HuH-7 (cell line): ENCODE data around the gene MAP4K2.
A peak's percentile ranks its signal among the peaks of the same experiment; 100 is the strongest.
"Not testable (repeated sequence)": the region's sequence is repeated elsewhere in the genome, so short reads cannot be mapped to it uniquely, and the experiment has no call there.

Source experiments
- DNase-seq: peaks from one replicate; pipeline ENCODE4 v3.0.0; 2011; ENCODE audit warnings: low spot score

MAP4K2 gene

DNA sequence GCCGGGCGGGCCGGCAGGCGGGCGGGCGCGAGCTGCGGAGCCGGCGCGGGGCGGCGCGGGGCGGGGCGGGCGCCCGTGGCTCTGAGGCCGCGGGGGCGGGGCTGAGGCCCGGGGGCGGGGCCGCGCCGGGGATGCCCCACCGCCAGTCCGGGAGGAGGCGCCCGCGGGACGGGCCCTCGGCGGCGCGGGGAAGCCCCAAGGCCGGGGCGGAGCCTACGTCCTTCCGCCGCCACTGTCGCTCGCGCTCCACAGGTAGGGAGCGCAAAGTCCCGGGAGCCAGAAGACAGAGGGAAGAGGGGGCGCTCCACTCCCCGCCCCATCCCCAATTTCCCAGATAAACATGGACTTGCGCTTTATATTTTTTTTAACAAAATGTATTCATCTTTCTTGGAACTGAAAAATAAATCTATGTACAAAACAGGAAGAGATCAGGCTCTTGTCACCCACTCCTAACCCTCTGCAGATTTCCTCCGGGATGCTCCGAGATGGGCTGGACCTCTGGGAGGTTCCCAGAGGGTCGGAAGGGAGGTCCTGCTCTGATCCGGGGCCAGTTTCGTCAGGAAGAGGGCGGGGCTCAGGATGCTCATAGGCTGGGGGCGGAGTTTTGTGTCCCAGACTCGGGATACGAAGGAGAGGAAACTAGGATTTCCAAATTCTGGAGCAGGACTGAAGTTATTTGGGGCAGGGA, at the start of gene MAP4K2:
TSS of gene MAP4K2 (minus strand) at position 57 of the 688 bp plus-strand sequence. CDS start 65 bp downstream, outside the sequence.
- DNase-seq = peak; percentile 75

- DNase-seq = no peak
Measured at GRCh38 chr11:64851831-64852351, 48.9 kb upstream of the MAP4K2 start.

- no peak for DNase-seq
Measured at GRCh38 chr11:64850979-64851567, 48.1 kb upstream of the MAP4K2 start.

DNA sequence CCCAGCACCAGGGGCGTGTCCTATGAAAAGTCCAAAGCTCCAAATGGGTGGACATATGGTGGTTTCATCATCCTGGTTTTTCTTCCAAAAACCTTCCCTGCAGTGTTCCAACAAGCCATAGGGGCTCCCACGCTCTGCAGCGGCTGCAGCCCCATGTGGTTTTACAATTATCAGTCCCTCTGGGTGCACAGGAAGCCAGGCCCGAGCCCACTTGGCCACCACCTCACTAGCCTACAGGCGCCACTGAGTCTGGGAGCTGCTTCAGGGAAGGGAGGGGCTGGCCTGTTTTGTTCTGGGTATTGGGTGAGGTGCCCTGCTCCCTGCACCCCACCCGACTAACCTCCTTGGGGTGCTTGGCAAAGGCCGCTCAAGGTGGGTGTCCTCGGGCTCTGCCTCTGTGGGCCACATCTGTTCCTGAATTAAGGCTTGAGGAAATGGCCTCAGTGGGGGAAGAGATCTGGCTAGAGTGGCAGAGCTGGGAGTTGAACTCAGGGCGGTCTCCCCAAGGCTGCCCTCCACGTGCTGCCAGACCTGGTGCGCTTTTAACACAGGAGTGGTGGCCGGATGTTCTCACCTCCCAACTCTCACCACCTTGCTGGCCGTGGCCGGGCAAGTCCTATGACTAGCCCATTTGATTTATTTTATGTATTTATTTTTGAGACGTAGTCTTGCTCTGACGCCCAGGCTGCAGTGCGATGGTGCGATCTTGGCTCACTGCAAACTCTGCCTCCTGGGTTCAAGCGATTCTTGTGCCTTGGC, 46.8 kb upstream of the MAP4K2 start:
- DNase-seq = no peak

GRCh38 chr11:64848826-64849597, 46.0 kb upstream of the MAP4K2 start:
- DNase-seq = no peak

DNA sequence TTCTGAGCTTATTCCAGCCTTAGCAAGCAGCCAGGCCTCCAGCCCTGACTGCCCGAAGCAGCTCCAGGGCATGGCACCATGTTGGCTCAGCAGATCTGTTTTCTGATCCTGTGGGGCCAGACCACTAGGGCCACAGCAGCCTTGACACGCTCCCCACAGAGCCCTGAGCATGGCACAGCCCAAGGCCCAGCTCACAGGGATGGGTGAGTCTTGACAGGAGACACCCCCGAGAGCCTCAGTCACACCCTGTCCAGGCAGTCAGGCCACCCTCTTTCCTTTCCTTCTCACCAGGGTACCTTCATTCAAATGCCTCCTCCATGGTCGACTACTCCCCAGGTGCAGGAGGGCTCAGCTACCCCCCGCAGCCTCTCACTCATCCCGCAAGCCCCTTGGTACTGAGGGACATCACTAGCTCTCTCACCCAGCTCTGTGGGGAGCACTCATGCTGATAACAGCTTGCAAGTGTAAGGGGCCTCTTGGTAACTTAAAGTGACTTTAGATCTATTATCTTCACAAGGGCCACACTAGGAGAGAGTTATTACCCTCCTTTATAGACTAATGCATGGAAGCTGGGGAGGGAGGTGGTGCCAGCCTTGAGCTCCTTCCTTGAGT, 45.3 kb upstream of the MAP4K2 start:
- DNase-seq = no peak

GRCh38 chr11:64846998-64847666, 44.1 kb upstream of the MAP4K2 start:
- peak; percentile 92 for DNase-seq

DNA sequence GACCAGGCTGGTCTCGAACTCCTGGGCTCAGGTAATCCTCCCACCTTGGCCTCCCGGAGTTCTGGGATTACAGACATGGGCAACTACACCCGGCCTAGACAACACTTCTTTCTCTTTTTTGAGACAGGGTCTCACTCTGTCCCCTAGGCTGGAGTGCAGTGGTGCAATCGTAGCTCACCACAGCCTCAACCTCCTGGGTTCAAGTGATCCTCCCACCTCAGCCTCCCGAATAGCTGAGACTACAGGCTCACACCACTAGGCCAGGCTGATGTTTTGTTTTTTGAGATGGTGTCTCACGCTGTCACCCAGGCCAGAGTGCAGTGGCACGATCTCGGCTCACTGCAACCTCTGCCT, 42.7 kb upstream of the MAP4K2 start:
- DNase-seq = not testable (repeated sequence)

- no peak for DNase-seq
Measured at GRCh38 chr11:64845129-64845775, 42.2 kb upstream of the MAP4K2 start.

GRCh38 chr11:64844330-64845128, 41.5 kb upstream of the MAP4K2 start, which contains the start of gene CDC42BPG:
CDC42BPG (minus strand) TSS chr11:64844653; CDS start chr11:64844569, 84 bp downstream.
- peak; percentile 81 for DNase-seq

- DNase-seq = no peak
Measured at GRCh38 chr11:64843686-64844329, 40.8 kb upstream of the MAP4K2 start.

- no peak for DNase-seq
Measured at GRCh38 chr11:64842851-64843685, 40.1 kb upstream of the MAP4K2 start.

GRCh38 chr11:64842366-64842759, 39.3 kb upstream of the MAP4K2 start:
- DNase-seq = no peak

GRCh38 chr11:64841592-64842365, 38.8 kb upstream of the MAP4K2 start:
- no peak for DNase-seq

- no peak for DNase-seq
Measured at GRCh38 chr11:64839887-64840782, 37.1 kb upstream of the MAP4K2 start.

- DNase-seq = no peak
Measured at GRCh38 chr11:64839335-64839734, 36.3 kb upstream of the MAP4K2 start.
